ENCODE data around the gene SLC9A3. TPM values are rescaled to one million over a fixed set of nuclear protein-coding genes. Genes with fewer than 3 reads are reported as not detected.

SLC9A3 gene
- total RNA-seq, 1 donor from 2014 or later = 1.1 TPM

GRCh38 chr5:516980-517379 lies 7.3 kb downstream of the SLC9A3 start:
- TF ChIP-seq CTCF (IDR thresholded peaks at IDR 0.05) = no peak
- intact Hi-C loops (cut with DNase I) = no loop called here
- no peaks in the 10 kb centered on the region for H3K4me1 ChIP-seq
- H3K9me3 ChIP-seq = no peaks in the 10 kb centered on the region
- H3K36me3 ChIP-seq = no peaks in the 10 kb centered on the region
- no peak for DNase-seq
- H3K27ac ChIP-seq = no peak overlapping the region
- H3K4me3 ChIP-seq = no peak overlapping the region
- no peak for ATAC-seq
- peaks cover 56% of the 10 kb centered on the region for H3K27me3 ChIP-seq (ENCODE audit: low read depth)

- Histone ChIP-seq H3K9me3 (no peaks in the 10 kb centered on the region), H3K36me3 (no peaks in the 10 kb centered on the region), H3K4me3 (no peak overlapping the region), H3K27me3 (ENCODE audit: low read depth) (peaks cover 50% of the 10 kb centered on the region), H3K4me1 (no peaks in the 10 kb centered on the region), H3K27ac (no peak overlapping the region)
- DNase-seq = no peak
- ATAC-seq = no peak
- no peak for TF ChIP-seq CTCF (IDR thresholded peaks at IDR 0.05)
- intact Hi-C loops (cut with DNase I) = no loop called here
These were observed 7.8 kb downstream of the SLC9A3 start for GRCh38 chr5:516338-516925.

GRCh38 chr5:515273-515836 lies 8.9 kb downstream of the SLC9A3 start:
- intact Hi-C loops (cut with DNase I) = no loop called here
- ATAC-seq = no peak

GRCh38 chr5:514673-515072 lies 9.6 kb downstream of the SLC9A3 start:
- no peak overlapping the region for H3K4me3 ChIP-seq
- TF ChIP-seq CTCF (IDR thresholded peaks at IDR 0.05) = no peak
- DNase-seq (no peak), ATAC-seq (no peak)
- H3K4me1 ChIP-seq = no peaks in the 10 kb centered on the region
- peaks cover 40% of the 10 kb centered on the region for H3K27me3 ChIP-seq (ENCODE audit: low read depth)
- H3K9me3 ChIP-seq = no peaks in the 10 kb centered on the region
- no peak overlapping the region for H3K27ac ChIP-seq
- no peaks in the 10 kb centered on the region for H3K36me3 ChIP-seq
- intact Hi-C loops (cut with DNase I) = no loop called here

More at GRCh38 chr5:515273-515836, 8.9 kb downstream of the SLC9A3 start:
- Histone ChIP-seq H3K27ac (no peak overlapping the region), H3K36me3 (no peaks in the 10 kb centered on the region), H3K27me3 (ENCODE audit: low read depth) (peaks cover 46% of the 10 kb centered on the region), H3K9me3 (no peaks in the 10 kb centered on the region), H3K4me3 (no peak overlapping the region), H3K4me1 (no peaks in the 10 kb centered on the region)
- no peak for TF ChIP-seq CTCF (IDR thresholded peaks at IDR 0.05)
- DNase-seq = no peak

GRCh38 chr5:514101-514485 lies 10.2 kb downstream of the SLC9A3 start:
- no peaks in the 10 kb centered on the region for H3K9me3 ChIP-seq
- no peak overlapping the region for H3K27ac ChIP-seq
- no peak for TF ChIP-seq CTCF (IDR thresholded peaks at IDR 0.05)
- intact Hi-C loops (cut with DNase I) = no loop called here
- no peaks in the 10 kb centered on the region for H3K36me3 ChIP-seq
- ATAC-seq = no peak
- H3K4me3 ChIP-seq = no peak overlapping the region
- DNase-seq = no peak
- no peaks in the 10 kb centered on the region for H3K4me1 ChIP-seq
- peaks cover 34% of the 10 kb centered on the region for H3K27me3 ChIP-seq (ENCODE audit: low read depth)

All from lower lobe of right lung (tissue), 2 donors.